ENCODE data around the gene OVOL2. TPM values are rescaled to one million over a fixed set of nuclear protein-coding genes. Genes with fewer than 3 reads are reported as not detected.
A peak's percentile ranks its signal among the peaks of the same experiment; 100 is the strongest.

The OVOL2 gene
- total and polyA plus RNA-seq, 2 of the 4 experiments (the other 2 are of a cell fraction), result not detected

GRCh38 chr20:18093388-18093787, 35.7 kb upstream of the OVOL2 start:
- Histone ChIP-seq H3K4me3 (ENCODE audit: insufficient read depth, low read depth, low read length) (no peak overlapping the region), H3K14ac (replicated peaks; ENCODE audit: low read depth, low read length) (no peak overlapping the region), H3K27me3 (ENCODE audit: control insufficient read depth, insufficient read depth, low read length) (peaks cover 4% of the 10 kb centered on the region), H4K91ac (ENCODE audit: insufficient read depth, low read depth, low read length) (no peak overlapping the region), H3K9me3 (ENCODE audit: control insufficient read depth, insufficient read depth, low read length) (no peaks in the 10 kb centered on the region), H3K4me1 (ENCODE audit: control insufficient read depth, insufficient read depth, low read length) (no peaks in the 10 kb centered on the region), H2BK5ac (ENCODE audit: low read depth, low read length, poor library complexity, severe bottlenecking) (no peak overlapping the region), H2AFZ (replicated peaks; ENCODE audit: low read length, poor library complexity) (no peak overlapping the region), H3K27ac (ENCODE audit: insufficient read depth, low read length) (no peak overlapping the region), H3K18ac (ENCODE audit: low read depth, low read length) (no peak overlapping the region), H3K56ac (ENCODE audit: extremely low read depth, insufficient read depth, low read length) (no peak overlapping the region), H3K23ac (ENCODE audit: low read depth, low read length) (no peak overlapping the region), H3K4ac (ENCODE audit: low read depth, low read length) (no peak overlapping the region), H3K4me2 (ENCODE audit: low read depth, low read length) (no peak overlapping the region), H3K79me1 (ENCODE audit: low read depth in 1 of 2, low read length in 2 of 2) (no peaks in the 10 kb centered on the region), H3K9me1 (ENCODE audit: insufficient read depth, low read length) (no peaks in the 10 kb centered on the region), H2AK5ac (ENCODE audit: low read depth, low read length) (no peak overlapping the region), H2AK9ac (replicated peaks; ENCODE audit: low read depth, low read length, poor library complexity) (peak overlapping the region; percentile 72), H3K9ac (ENCODE audit: low read depth, low read length) (no peak overlapping the region), H4K20me1 (ENCODE audit: insufficient read depth, low read length) (no peaks in the 10 kb centered on the region), H2BK15ac (ENCODE audit: low read depth, low read length) (no peak overlapping the region), H2BK120ac (ENCODE audit: low read depth, low read length) (no peak overlapping the region), H3K36me3 (ENCODE audit: control insufficient read depth, insufficient read depth, low read length) (no peaks in the 10 kb centered on the region), H2BK20ac (ENCODE audit: low read depth, low read length) (no peak overlapping the region), H4K5ac (ENCODE audit: low read depth, low read length) (no peak overlapping the region), H4K8ac (ENCODE audit: low read depth in 2 of 2, low read length in 2 of 2) (no peak overlapping the region)
- in situ Hi-C loops (cut with MboI; ENCODE audit: low sequenced_read_pairs), result no loop called here
- POLR2A ChIA-PET (ENCODE audit: unreplicated experiment), result no interaction called here
- dilution Hi-C loops (cut with HindIII; ENCODE audit: low sequenced_read_pairs, unreplicated experiment), result no loop called here
- CTCF ChIA-PET, result no interaction called here
- TF ChIP-seq, protein P1, sequence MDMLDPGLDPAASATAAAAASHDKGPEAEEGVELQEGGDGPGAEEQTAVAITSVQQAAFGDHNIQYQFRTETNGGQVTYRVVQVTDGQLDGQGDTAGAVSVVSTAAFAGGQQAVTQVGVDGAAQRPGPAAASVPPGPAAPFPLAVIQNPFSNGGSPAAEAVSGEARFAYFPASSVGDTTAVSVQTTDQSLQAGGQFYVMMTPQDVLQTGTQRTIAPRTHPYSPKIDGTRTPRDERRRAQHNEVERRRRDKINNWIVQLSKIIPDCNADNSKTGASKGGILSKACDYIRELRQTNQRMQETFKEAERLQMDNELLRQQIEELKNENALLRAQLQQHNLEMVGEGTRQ (IDR thresholded peaks at IDR 0.05; ENCODE audit: low read depth, low read length), result no peak
- TF ChIP-seq RFX5 (IDR thresholded peaks at IDR 0.05; ENCODE audit: low read depth, low read length), result no peak
- TF ChIP-seq MAFK (IDR thresholded peaks at IDR 0.05; ENCODE audit: low read depth, low read length), result no peak
- 0% methylated on average over 1 of the region's 10 CpGs; no CpG with 5 or more reads in 1 of the 2 experiments for WGBS, 2 experiments (ENCODE audit: extremely low coverage in 2 of 2, insufficient read length in 1 of 2)
- no TSS peak for BruUV-seq (replicated peaks)
- intact Hi-C loops (cut with micrococcal nuclease), result no loop called here
- ATAC-seq (ENCODE audit: low read depth), result no peak
- DNase-seq, result no peak

All from IMR-90 (cell line).